HepG2 (cell line): ENCODE data around the gene TAPBP. TPM values are rescaled to one million over a fixed set of nuclear protein-coding genes. Genes with fewer than 3 reads are reported as not detected.

Experiments
- AKAP8 ChIP-seq: sonication (generic); formaldehyde crosslinking; IDR thresholded peaks from 2 replicates; pipeline ENCODE4 v1.5.1; 2020; ENCODE audit warnings: mild to moderate bottlenecking, missing genetic modification reagents
- GLI4 ChIP-seq: sonication (generic); formaldehyde crosslinking; IDR thresholded peaks from 2 replicates; pipeline ENCODE4 v1.5.1; 2020; ENCODE audit warnings: missing genetic modification reagents, mild to moderate bottlenecking, moderate library complexity, borderline replicate concordance
- GPN1 ChIP-seq: sonication (generic); formaldehyde crosslinking; IDR thresholded peaks from 2 replicates; pipeline ENCODE4 v1.5.1; 2020; ENCODE audit warnings: missing genetic modification reagents, borderline replicate concordance
- MATR3 ChIP-seq: sonication (generic); formaldehyde crosslinking; IDR thresholded peaks from 2 replicates; pipeline ENCODE4 v1.4.0; 2020; ENCODE audit warnings: missing genetic modification reagents
- REXO4 ChIP-seq: sonication (generic); formaldehyde crosslinking; IDR thresholded peaks from 2 replicates; pipeline ENCODE4 v1.8.0; 2022; ENCODE audit warnings: missing genetic modification reagents, mild to moderate bottlenecking, borderline replicate concordance
- SNAI1 ChIP-seq: sonication (generic); formaldehyde crosslinking; IDR thresholded peaks from 2 replicates; pipeline ENCODE4 v1.5.0; 2020; ENCODE audit warnings: mild to moderate bottlenecking, missing genetic modification reagents, borderline replicate concordance
- SNAPC2 ChIP-seq: sonication (generic); formaldehyde crosslinking; IDR thresholded peaks from 2 replicates; pipeline ENCODE4 v1.8.1; 2022; ENCODE audit warnings: mild to moderate bottlenecking, missing genetic modification reagents
- SPEN ChIP-seq: sonication (generic); formaldehyde crosslinking; IDR thresholded peaks from 2 replicates; pipeline ENCODE4 v1.5.1; 2020; ENCODE audit warnings: low read depth, mild to moderate bottlenecking, missing genetic modification reagents
- TEAD3 ChIP-seq: optimal IDR thresholded peaks from 2 replicates; pipeline ENCODE3; 2016; ENCODE audit warnings: borderline replicate concordance
- ZFY ChIP-seq: sonication (generic); formaldehyde crosslinking; IDR thresholded peaks from 2 replicates; pipeline ENCODE4 v1.4.0; 2020; ENCODE audit warnings: missing genetic modification reagents
- ZNF460 ChIP-seq: sonication (generic); formaldehyde crosslinking; IDR thresholded peaks from 2 replicates; pipeline ENCODE4 v1.5.1; 2020; ENCODE audit warnings: missing genetic modification reagents, mild to moderate bottlenecking, borderline replicate concordance
- ZNF772 ChIP-seq: sonication (generic); formaldehyde crosslinking; IDR thresholded peaks from 2 replicates; pipeline ENCODE4 v1.5.0; 2020; ENCODE audit warnings: mild to moderate bottlenecking, missing genetic modification reagents
- polyA plus RNA-seq, 8 experiments: library from polyadenylated mRNA; depleted of rRNA in 3 of 8; stranded (reverse) in 7 of 8; unstranded in 1 of 8; fragments of >200 nt; fragmentation: Illumina TruSeq in 4 of 8; extraction: Trizol in 4 of 8; gene quantifications; 2 replicates each; pipeline versions ENCODE4 v1.2.1 to v1.2.3, GENCODE V29; 2011 to 2016; ENCODE audit warnings: low read depth in 4 of 8, missing spikeins in 1 of 8, mixed read lengths in 1 of 8; ENCODE audit not compliant: insufficient read depth in 1 of 8
- total RNA-seq, 5 experiments: library from RNA; depleted of rRNA; stranded (reverse); fragments of >200 nt; fragmentation: Illumina TruSeq; extraction: Trizol; gene quantifications; 2 replicates each; pipeline ENCODE4 v1.2.3, GENCODE V29; 2016; ENCODE audit warnings: low read depth in 1 of 5
- TF ChIP-seq, protein P1 (sequence below), 2 experiments: sonication (generic) in 1 of 2; formaldehyde crosslinking in 1 of 2; IDR thresholded peaks; 2 replicates each; pipeline versions ENCODE4 v1.6.1 to v1.9.0; 2014 to 2022; ENCODE audit warnings: antibody characterized with exemption in 1 of 2, borderline replicate concordance in 1 of 2, inconsistent platforms in 1 of 2, low read depth in 1 of 2, missing genetic modification reagents in 1 of 2
- TF ChIP-seq, protein P2 (sequence below): IDR thresholded peaks from 2 replicates; pipeline ENCODE4 v1.6.1; 2012; ENCODE audit warnings: low read length, improper control_type of control experiment
- TF ChIP-seq, protein P3 (sequence below): sonication (generic); formaldehyde crosslinking; IDR thresholded peaks from 2 replicates; pipeline ENCODE4 v1.9.0; 2021; ENCODE audit warnings: missing genetic modification reagents, borderline replicate concordance

TAPBP gene
- total and polyA plus RNA-seq, 2 of the 13 experiments (the other 11 are each of a cell fraction or from before 2014, with no cell fraction given), result 27.4 to 32.3 TPM

DNA sequence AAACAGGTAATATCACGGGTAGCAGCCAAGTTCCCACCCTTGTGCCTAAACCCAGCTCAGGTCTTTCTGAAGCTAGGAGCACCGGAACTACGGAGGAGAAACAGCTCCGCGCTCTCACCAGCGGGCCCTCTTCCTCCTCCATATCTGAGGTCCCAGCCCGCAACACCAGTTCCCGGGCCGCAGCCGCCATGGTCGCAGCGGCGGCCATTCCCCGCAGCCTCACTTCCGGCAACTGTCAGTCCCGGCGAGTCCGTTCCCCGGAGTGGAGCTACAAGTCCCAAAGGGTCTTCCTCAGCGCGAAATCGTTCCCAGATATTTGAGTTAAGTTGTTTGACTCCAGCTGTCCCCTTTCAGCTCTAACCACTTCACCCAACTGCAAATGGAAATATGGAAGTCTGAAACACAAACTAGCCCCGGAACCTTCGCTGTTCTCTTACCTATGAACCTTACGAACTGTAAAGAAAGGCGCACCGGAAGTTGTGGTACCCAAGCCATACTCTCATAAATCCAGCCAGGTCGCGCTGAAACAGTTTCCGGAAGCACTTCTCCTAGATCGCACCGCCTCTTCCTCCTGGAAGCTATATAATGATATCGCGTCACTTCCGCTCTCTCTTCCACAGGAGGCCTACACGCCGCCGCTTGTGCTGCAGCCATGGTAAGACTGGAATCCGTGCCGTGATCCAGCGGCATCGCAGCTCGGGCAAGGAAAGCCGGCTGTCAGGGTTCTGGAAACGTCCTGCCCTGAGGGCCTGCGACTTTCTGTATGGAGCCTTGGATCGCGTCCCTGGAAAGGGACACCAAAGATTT lies 42.2 kb downstream of the TAPBP start, which contains the start of the genes RPS18 and VPS52 (continued):
- TF ChIP-seq, protein P1, sequence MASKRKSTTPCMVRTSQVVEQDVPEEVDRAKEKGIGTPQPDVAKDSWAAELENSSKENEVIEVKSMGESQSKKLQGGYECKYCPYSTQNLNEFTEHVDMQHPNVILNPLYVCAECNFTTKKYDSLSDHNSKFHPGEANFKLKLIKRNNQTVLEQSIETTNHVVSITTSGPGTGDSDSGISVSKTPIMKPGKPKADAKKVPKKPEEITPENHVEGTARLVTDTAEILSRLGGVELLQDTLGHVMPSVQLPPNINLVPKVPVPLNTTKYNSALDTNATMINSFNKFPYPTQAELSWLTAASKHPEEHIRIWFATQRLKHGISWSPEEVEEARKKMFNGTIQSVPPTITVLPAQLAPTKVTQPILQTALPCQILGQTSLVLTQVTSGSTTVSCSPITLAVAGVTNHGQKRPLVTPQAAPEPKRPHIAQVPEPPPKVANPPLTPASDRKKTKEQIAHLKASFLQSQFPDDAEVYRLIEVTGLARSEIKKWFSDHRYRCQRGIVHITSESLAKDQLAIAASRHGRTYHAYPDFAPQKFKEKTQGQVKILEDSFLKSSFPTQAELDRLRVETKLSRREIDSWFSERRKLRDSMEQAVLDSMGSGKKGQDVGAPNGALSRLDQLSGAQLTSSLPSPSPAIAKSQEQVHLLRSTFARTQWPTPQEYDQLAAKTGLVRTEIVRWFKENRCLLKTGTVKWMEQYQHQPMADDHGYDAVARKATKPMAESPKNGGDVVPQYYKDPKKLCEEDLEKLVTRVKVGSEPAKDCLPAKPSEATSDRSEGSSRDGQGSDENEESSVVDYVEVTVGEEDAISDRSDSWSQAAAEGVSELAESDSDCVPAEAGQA (IDR thresholded peaks at IDR 0.05; ENCODE audit: low read depth), result peak; percentile 90
- TF ChIP-seq, protein P1 (CRISPR knock-in tag; IDR thresholded peaks at IDR 0.05; ENCODE audit: borderline replicate concordance), result 0 out of 2 replicates have a peak, but pooled peaks have one; percentile 52
- TF ChIP-seq REXO4 (CRISPR knock-in tag) (peak; percentile 74; the same call in 1 of the 2 replicates), ZNF460 (CRISPR knock-in tag) (no peak; the same call in 1 of the 2 replicates), SNAPC2 (CRISPR knock-in tag) (peak; percentile 81; the same call in 1 of the 2 replicates), SNAI1 (peak; percentile 56; the same call in 1 of the 2 replicates), ZNF772 (peak; percentile 66), GPN1 (CRISPR knock-in tag) (0 out of 2 replicates have a peak, but pooled peaks have one; percentile 17), SPEN (CRISPR knock-in tag) (peak; percentile 99), AKAP8 (0 out of 2 replicates have a peak, but pooled peaks have one; percentile 25), GLI4 (CRISPR knock-in tag) (no peak; the same call in none of the 2 replicates), TEAD3 (CRISPR knock-in tag) (peak; percentile 54), ZFY (CRISPR knock-in tag) (peak; percentile 97), MATR3 (no peak)
- TF ChIP-seq, protein P2, sequence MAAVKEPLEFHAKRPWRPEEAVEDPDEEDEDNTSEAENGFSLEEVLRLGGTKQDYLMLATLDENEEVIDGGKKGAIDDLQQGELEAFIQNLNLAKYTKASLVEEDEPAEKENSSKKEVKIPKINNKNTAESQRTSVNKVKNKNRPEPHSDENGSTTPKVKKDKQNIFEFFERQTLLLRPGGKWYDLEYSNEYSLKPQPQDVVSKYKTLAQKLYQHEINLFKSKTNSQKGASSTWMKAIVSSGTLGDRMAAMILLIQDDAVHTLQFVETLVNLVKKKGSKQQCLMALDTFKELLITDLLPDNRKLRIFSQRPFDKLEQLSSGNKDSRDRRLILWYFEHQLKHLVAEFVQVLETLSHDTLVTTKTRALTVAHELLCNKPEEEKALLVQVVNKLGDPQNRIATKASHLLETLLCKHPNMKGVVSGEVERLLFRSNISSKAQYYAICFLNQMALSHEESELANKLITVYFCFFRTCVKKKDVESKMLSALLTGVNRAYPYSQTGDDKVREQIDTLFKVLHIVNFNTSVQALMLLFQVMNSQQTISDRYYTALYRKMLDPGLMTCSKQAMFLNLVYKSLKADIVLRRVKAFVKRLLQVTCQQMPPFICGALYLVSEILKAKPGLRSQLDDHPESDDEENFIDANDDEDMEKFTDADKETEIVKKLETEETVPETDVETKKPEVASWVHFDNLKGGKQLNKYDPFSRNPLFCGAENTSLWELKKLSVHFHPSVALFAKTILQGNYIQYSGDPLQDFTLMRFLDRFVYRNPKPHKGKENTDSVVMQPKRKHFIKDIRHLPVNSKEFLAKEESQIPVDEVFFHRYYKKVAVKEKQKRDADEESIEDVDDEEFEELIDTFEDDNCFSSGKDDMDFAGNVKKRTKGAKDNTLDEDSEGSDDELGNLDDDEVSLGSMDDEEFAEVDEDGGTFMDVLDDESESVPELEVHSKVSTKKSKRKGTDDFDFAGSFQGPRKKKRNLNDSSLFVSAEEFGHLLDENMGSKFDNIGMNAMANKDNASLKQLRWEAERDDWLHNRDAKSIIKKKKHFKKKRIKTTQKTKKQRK, result no peak
- TF ChIP-seq, protein P3, sequence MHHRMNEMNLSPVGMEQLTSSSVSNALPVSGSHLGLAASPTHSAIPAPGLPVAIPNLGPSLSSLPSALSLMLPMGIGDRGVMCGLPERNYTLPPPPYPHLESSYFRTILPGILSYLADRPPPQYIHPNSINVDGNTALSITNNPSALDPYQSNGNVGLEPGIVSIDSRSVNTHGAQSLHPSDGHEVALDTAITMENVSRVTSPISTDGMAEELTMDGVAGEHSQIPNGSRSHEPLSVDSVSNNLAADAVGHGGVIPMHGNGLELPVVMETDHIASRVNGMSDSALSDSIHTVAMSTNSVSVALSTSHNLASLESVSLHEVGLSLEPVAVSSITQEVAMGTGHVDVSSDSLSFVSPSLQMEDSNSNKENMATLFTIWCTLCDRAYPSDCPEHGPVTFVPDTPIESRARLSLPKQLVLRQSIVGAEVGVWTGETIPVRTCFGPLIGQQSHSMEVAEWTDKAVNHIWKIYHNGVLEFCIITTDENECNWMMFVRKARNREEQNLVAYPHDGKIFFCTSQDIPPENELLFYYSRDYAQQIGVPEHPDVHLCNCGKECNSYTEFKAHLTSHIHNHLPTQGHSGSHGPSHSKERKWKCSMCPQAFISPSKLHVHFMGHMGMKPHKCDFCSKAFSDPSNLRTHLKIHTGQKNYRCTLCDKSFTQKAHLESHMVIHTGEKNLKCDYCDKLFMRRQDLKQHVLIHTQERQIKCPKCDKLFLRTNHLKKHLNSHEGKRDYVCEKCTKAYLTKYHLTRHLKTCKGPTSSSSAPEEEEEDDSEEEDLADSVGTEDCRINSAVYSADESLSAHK (CRISPR knock-in tag), result no peak; the same call in 1 of the 2 replicates
